Smooth muscle cell (in vitro differentiated cells): ENCODE results near the gene CNOT9. TPM values are rescaled to one million over a fixed set of nuclear protein-coding genes. Genes with fewer than 3 reads are reported as not detected.

Experiments used
- DNase-seq: peaks from one replicate; lab custom pipeline; 2025; ENCODE audit not compliant: unreplicated experiment; lab: John Stamatoyannopoulos, UW
- H2AFZ ChIP-seq: fragments of 200-600 bp; sonication (generic); 2 replicates; pipeline ENCODE4 v1.6.0; 2016; ENCODE audit warnings: antibody characterized with exemption, low read depth, mild to moderate bottlenecking
- H3F3A ChIP-seq: fragments of 200-600 bp; sonication (generic); 2 replicates; pipeline ENCODE4 v1.6.0; 2017; ENCODE audit warnings: antibody characterized with exemption, low read depth
- H3K27ac ChIP-seq: fragments of 200-600 bp; sonication (generic); 2 replicates; pipeline ENCODE4 v1.5.1; 2016; ENCODE audit warnings: low read depth, mild to moderate bottlenecking
- H3K27me3 ChIP-seq: fragments of 200-600 bp; sonication (generic); 2 replicates; pipeline ENCODE4 v1.6.1; 2016; ENCODE audit warnings: low read depth, mild to moderate bottlenecking
- H3K36me3 ChIP-seq: fragments of 200-600 bp; sonication (generic); 2 replicates; pipeline ENCODE4 v1.5.1; 2016; ENCODE audit warnings: low read depth
- H3K4me1 ChIP-seq: fragments of 200-600 bp; sonication (generic); 2 replicates; pipeline ENCODE4 v1.5.1; 2016; ENCODE audit warnings: low read depth
- H3K4me2 ChIP-seq: fragments of 200-600 bp; sonication (generic); 2 replicates; pipeline ENCODE4 v1.6.0; 2016; ENCODE audit warnings: mild to moderate bottlenecking
- H3K4me3 ChIP-seq: fragments of 200-600 bp; sonication (generic); 2 replicates; pipeline ENCODE4 v1.5.1; 2016; ENCODE audit warnings: mild to moderate bottlenecking
- H3K79me2 ChIP-seq: fragments of 200-600 bp; sonication (generic); 2 replicates; pipeline ENCODE4 v1.6.0; 2016; ENCODE audit warnings: low read depth, mild to moderate bottlenecking
- H3K9ac ChIP-seq: fragments of 200-600 bp; sonication (generic); 2 replicates; pipeline ENCODE4 v1.6.0; 2016; ENCODE audit warnings: low read depth
- H3K9me3 ChIP-seq: fragments of 200-600 bp; sonication (generic); replicated peaks from 2 replicates; pipeline ENCODE4 v1.5.1; 2016; ENCODE audit warnings: low read depth
- H4K20me1 ChIP-seq: fragments of 200-600 bp; sonication (generic); 2 replicates; pipeline ENCODE4 v1.6.0; 2016; ENCODE audit warnings: low read depth
- WGBS: methylation state at CpG from one replicate; pipeline ENCODE4 v1.1.7; 2016; ENCODE audit warnings: low lambda C conversion rate; 5-methylcytosine and 5-hydroxymethylcytosine counted together
- polyA plus RNA-seq: library from polyadenylated mRNA; unstranded; fragments of >200 nt; fragmentation: Nextera tagmentation; extraction: Ambion mirVana; gene quantifications from 2 replicates; pipeline ENCODE4 v1.2.1, GENCODE V29; 2016
- total RNA-seq: library from RNA; depleted of rRNA; stranded (reverse); fragments of >200 nt; gene quantifications from 2 replicates; pipeline ENCODE4 v1.2.3, GENCODE V29; 2014
- TF ChIP-seq, protein P1 (sequence below): fragments of 200-600 bp; sonication (generic); IDR thresholded peaks from 2 replicates; pipeline ENCODE4 v1.5.1; 2017; ENCODE audit warnings: borderline replicate concordance, mild to moderate bottlenecking, antibody characterized with exemption; ENCODE audit not compliant: insufficient read depth, poor library complexity, severe bottlenecking

CNOT9 gene
- total and polyA plus RNA-seq, 2 experiments from 2014 or later, result 26.0 to 57.8 TPM

DNA sequence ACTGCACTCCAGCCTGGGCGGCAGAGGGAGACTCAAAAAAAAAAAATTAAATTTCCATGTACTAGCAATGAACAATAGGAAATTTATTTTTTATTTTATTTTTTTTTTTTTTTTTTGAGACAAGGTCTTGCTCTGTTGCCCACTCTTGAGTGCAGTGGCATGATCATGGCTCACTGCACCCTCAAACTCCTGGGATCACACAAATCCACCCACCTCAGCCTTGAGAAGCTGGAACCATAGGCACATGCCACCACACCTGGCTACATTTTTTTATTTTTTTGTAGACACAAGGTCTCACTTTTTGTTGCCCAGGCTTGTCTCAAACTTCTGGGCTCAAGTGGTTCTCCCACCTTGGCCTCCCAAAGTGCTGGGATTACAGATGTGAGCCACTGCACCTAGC lies 16.9 kb downstream of the CNOT9 start:
- H3K4me2 ChIP-seq, result no peak overlapping the region
- peaks cover 24% of the 10 kb centered on the region for H3K36me3 ChIP-seq
- TF ChIP-seq, protein P1, sequence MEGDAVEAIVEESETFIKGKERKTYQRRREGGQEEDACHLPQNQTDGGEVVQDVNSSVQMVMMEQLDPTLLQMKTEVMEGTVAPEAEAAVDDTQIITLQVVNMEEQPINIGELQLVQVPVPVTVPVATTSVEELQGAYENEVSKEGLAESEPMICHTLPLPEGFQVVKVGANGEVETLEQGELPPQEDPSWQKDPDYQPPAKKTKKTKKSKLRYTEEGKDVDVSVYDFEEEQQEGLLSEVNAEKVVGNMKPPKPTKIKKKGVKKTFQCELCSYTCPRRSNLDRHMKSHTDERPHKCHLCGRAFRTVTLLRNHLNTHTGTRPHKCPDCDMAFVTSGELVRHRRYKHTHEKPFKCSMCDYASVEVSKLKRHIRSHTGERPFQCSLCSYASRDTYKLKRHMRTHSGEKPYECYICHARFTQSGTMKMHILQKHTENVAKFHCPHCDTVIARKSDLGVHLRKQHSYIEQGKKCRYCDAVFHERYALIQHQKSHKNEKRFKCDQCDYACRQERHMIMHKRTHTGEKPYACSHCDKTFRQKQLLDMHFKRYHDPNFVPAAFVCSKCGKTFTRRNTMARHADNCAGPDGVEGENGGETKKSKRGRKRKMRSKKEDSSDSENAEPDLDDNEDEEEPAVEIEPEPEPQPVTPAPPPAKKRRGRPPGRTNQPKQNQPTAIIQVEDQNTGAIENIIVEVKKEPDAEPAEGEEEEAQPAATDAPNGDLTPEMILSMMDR, result no peak
- H4K20me1 ChIP-seq, result peaks cover 30% of the 10 kb centered on the region
- no peaks in the 10 kb centered on the region for H3K27me3 ChIP-seq
- 89% methylated on average over 1 of the region's 1 CpG for WGBS
- no peaks in the 10 kb centered on the region for H3K4me1 ChIP-seq
- no peak overlapping the region for H2AFZ ChIP-seq
- peaks cover 4% of the 10 kb centered on the region for H3K79me2 ChIP-seq
- DNase-seq, result no peak
- no peaks in the 10 kb centered on the region for H3F3A ChIP-seq
- no peak overlapping the region for H3K4me3 ChIP-seq
- no peak overlapping the region for H3K9ac ChIP-seq
- no peaks in the 10 kb centered on the region for H3K9me3 ChIP-seq
- no peak overlapping the region for H3K27ac ChIP-seq

DNA sequence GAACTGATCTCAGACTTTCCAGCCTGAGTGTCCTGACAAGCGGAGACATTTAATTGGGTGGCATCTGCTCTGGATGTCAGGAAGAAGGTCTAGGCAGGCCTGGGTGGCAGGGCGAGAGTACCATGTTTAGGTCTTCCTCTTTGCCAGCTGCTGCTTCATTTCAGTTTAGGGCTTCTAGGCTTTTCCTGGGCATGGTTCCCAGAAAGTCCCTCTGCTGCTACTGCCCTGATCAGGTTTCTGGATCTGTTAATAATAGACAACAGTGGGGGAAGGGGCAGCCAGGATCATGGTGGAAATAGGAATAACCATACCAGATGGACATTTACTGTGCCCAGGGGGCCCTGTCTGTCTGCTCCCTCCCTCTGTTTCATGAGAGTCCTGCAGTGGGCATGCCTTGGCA lies 36.8 kb downstream of the CNOT9 start:
- Histone ChIP-seq H3K9me3 (no peaks in the 10 kb centered on the region), H3K79me2 (no peaks in the 10 kb centered on the region), H3F3A (no peaks in the 10 kb centered on the region), H3K27ac (no peak overlapping the region), H2AFZ (no peak overlapping the region), H3K4me3 (no peak overlapping the region), H3K27me3 (no peaks in the 10 kb centered on the region), H3K9ac (no peak overlapping the region), H4K20me1 (no peaks in the 10 kb centered on the region), H3K4me1 (peaks cover 9% of the 10 kb centered on the region), H3K4me2 (no peak overlapping the region), H3K36me3 (no peaks in the 10 kb centered on the region)
- DNase-seq, result no peak
- WGBS, result 84% methylated on average over 2 of the region's 2 CpGs
- TF ChIP-seq, protein P1, result no peak

- Histone ChIP-seq H3F3A (no peaks in the 10 kb centered on the region), H3K4me2 (peak within 1 kb of the TSS; percentile 59), H3K27ac (no peak within 1 kb of the TSS), H2AFZ (peak within 1 kb of the TSS; percentile 54), H3K79me2 (no peaks in the 10 kb centered on the region), H3K9ac (no peak within 1 kb of the TSS), H3K27me3 (peaks cover 5% of the 10 kb centered on the region), H4K20me1 (no peaks in the 10 kb centered on the region), H3K4me1 (peaks cover 9% of the 10 kb centered on the region), H3K4me3 (no peak within 1 kb of the TSS), H3K9me3 (no peaks in the 10 kb centered on the region), H3K36me3 (no peaks in the 10 kb centered on the region)
- DNase-seq, result no peak
- WGBS, result 28% methylated on average over 8 of the region's 8 CpGs
- TF ChIP-seq, protein P1, result no peak
Measured at GRCh38 chr2:218607436-218608115, 38.9 kb downstream of the CNOT9 start, which contains the start of gene PLCD4. TSS of gene PLCD4 (plus strand) at chr2:218607899. CDS start at chr2:218615740, 7,841 bp downstream.

- no peaks in the 10 kb centered on the region for H3K79me2 ChIP-seq
- no peak overlapping the region for H3K27ac ChIP-seq
- no peak overlapping the region for H3K4me2 ChIP-seq
- no peak for DNase-seq
- H2AFZ ChIP-seq, result no peak overlapping the region
- no peaks in the 10 kb centered on the region for H3K4me1 ChIP-seq
- H4K20me1 ChIP-seq, result no peaks in the 10 kb centered on the region
- no peak overlapping the region for H3K9ac ChIP-seq
- peaks cover 5% of the 10 kb centered on the region for H3K27me3 ChIP-seq
- 93% methylated on average over 6 of the region's 6 CpGs for WGBS
- no peaks in the 10 kb centered on the region for H3K9me3 ChIP-seq
- H3K36me3 ChIP-seq, result no peaks in the 10 kb centered on the region
- H3K4me3 ChIP-seq, result no peak overlapping the region
- TF ChIP-seq, protein P1, result no peak
- H3F3A ChIP-seq, result no peaks in the 10 kb centered on the region
Measured at GRCh38 chr2:218615868-218616315, 47.3 kb downstream of the CNOT9 start.
